ENCODE measurements around the gene MED31. TPM values are rescaled to one million over a fixed set of nuclear protein-coding genes. Genes with fewer than 3 reads are reported as not detected.

The MED31 gene
- total and polyA plus RNA-seq, 2 experiments from 2014 or later, result 5.5 to 49.3 TPM

GRCh38 chr17:6698004-6698403 lies 46.6 kb upstream of the MED31 start (continued):
- TF ChIP-seq ZNF462 (CRISPR knock-in tag; IDR thresholded peaks at IDR 0.05), result no peak
- TF ChIP-seq ZNF331 (CRISPR knock-in tag; IDR thresholded peaks at IDR 0.05; ENCODE audit: low read depth), result no peak
- TF ChIP-seq REST (IDR thresholded peaks at IDR 0.05; ENCODE audit: unreplicated experiment), result no peak
- TF ChIP-seq ZNF114 (CRISPR knock-in tag; IDR thresholded peaks at IDR 0.05), result no peak

- no peak overlapping the region for H3K27ac Mint-ChIP-seq
- TF ChIP-seq ZNF114 (CRISPR knock-in tag; IDR thresholded peaks at IDR 0.05) (no peak), ETS1 (IDR thresholded peaks at IDR 0.05) (no peak)
Observed at GRCh38 chr17:6696906-6697305, 45.5 kb upstream of the MED31 start.

More at GRCh38 chr17:6696906-6697305, 45.5 kb upstream of the MED31 start:
- Mint-ChIP-seq H3K4me1 (peaks cover 7% of the 10 kb centered on the region; the same call in 2 of the 3 replicates), H3K36me3 (ENCODE audit: low read depth) (no peaks in the 10 kb centered on the region), H3K4me3 (no peak overlapping the region), H3K27me3 (ENCODE audit: insufficient read depth, low read depth, poor library complexity) (peaks cover 13% of the 10 kb centered on the region), H3K9me3 (no peaks in the 10 kb centered on the region)
- H3K79me2 ChIP-seq (replicated peaks; ENCODE audit: insufficient read depth), result no peaks in the 10 kb centered on the region
- no peak overlapping the region for H3K4me2 ChIP-seq
- no peaks in the 10 kb centered on the region for H3K27me3 ChIP-seq (ENCODE audit: insufficient read depth)
- no peaks in the 10 kb centered on the region for H4K20me1 ChIP-seq (replicated peaks; ENCODE audit: insufficient read depth)
- no peaks in the 10 kb centered on the region for H3K9me2 ChIP-seq (ENCODE audit: insufficient read depth)
- no peak overlapping the region for H3K4me3 ChIP-seq
- ATAC-seq (no peak), DNase-seq (ENCODE audit: low spot score) (no peak)
- H2AFZ ChIP-seq, result no peak overlapping the region
- H3K36me3 ChIP-seq (ENCODE audit: insufficient read depth), result no peaks in the 10 kb centered on the region
- H3K27ac ChIP-seq (ENCODE audit: low read depth), result no peak overlapping the region
- no peaks in the 10 kb centered on the region; the same call in 1 of the 2 replicates for H3K4me1 ChIP-seq (ENCODE audit: insufficient read depth)
- no peaks in the 10 kb centered on the region for H3F3A ChIP-seq (replicated peaks; ENCODE audit: low read depth)
